Activated CD8-positive, alpha-beta memory T cell treated with anti-CD3 and anti-CD28 coated beads, Interleukin-2, amount 50 U/mL, for 24 hours (primary cell): ENCODE measurements around the gene GPR25.

Experiments
- DNase-seq: peaks from one replicate; pipeline ENCODE4 v3.0.0-alpha.2; 2020; ENCODE audit errors: extremely low read depth

GPR25 gene

GRCh38 chr1:200872446-200873115 lies at the start of gene GPR25:
Gene GPR25, plus strand, starts transcription at chr1:200872981. Its CDS starts 57 bp downstream, at chr1:200873038.
- no peak for DNase-seq

GRCh38 chr1:200831091-200831490 lies 41.7 kb upstream of the GPR25 start:
- DNase-seq, result no peak

GRCh38 chr1:200834383-200834782 lies 38.4 kb upstream of the GPR25 start:
- DNase-seq, result no peak

- DNase-seq, result no peak
These were observed 36.6 kb upstream of the GPR25 start for GRCh38 chr1:200836213-200836612.

- no peak for DNase-seq
These were observed 34.7 kb upstream of the GPR25 start for GRCh38 chr1:200837931-200838571.

GRCh38 chr1:200838676-200839445 lies 33.9 kb upstream of the GPR25 start:
- DNase-seq, result no peak

GRCh38 chr1:200845360-200845759 lies 27.4 kb upstream of the GPR25 start:
- DNase-seq, result no peak

GRCh38 chr1:200846398-200846797 lies 26.4 kb upstream of the GPR25 start:
- DNase-seq, result no peak

- no peak for DNase-seq
These were observed 23.4 kb upstream of the GPR25 start for GRCh38 chr1:200849430-200849829.

GRCh38 chr1:200850554-200850953 lies 22.2 kb upstream of the GPR25 start:
- DNase-seq, result no peak

GRCh38 chr1:200856716-200857357 lies 15.9 kb upstream of the GPR25 start:
- DNase-seq, result no peak

GRCh38 chr1:200857804-200858203 lies 15.0 kb upstream of the GPR25 start:
- DNase-seq, result no peak

GRCh38 chr1:200861937-200862647 lies 10.7 kb upstream of the GPR25 start:
- no peak for DNase-seq

GRCh38 chr1:200862713-200863415 lies 9.9 kb upstream of the GPR25 start:
- no peak for DNase-seq

GRCh38 chr1:200866116-200866515 lies 6.7 kb upstream of the GPR25 start:
- no peak for DNase-seq

GRCh38 chr1:200866521-200866920 lies 6.3 kb upstream of the GPR25 start:
- no peak for DNase-seq

GRCh38 chr1:200867018-200867811 lies 5.6 kb upstream of the GPR25 start:
- no peak for DNase-seq

- no peak for DNase-seq
These were observed 3.4 kb upstream of the GPR25 start for GRCh38 chr1:200869376-200869752.

GRCh38 chr1:200869753-200870391 lies 2.9 kb upstream of the GPR25 start:
- no peak for DNase-seq
